WTC11 (cell line): ENCODE results near the gene KIAA1328.
"Not testable (repeated sequence)": the region's sequence is repeated elsewhere in the genome, so short reads cannot be mapped to it uniquely, and the experiment has no call there.

Experiments used
- CTCF ChIP-seq: fragments of 200-600 bp; IDR thresholded peaks from 2 replicates; pipeline ENCODE4 v1.8.0; 2022; ENCODE audit warnings: antibody characterized with exemption
- PRDM15 ChIP-seq: sonication (generic); formaldehyde crosslinking; IDR thresholded peaks from 2 replicates; pipeline ENCODE4 v1.8.0; 2022; ENCODE audit warnings: missing genetic modification reagents
- SMAD3 ChIP-seq: sonication (generic); formaldehyde crosslinking; IDR thresholded peaks from 2 replicates; pipeline ENCODE4 v1.8.0; 2022; ENCODE audit warnings: missing genetic modification reagents, mild to moderate bottlenecking, borderline replicate concordance
- USF2 ChIP-seq: sonication (generic); formaldehyde crosslinking; IDR thresholded peaks from 2 replicates; pipeline ENCODE4 v1.8.1; 2023; ENCODE audit warnings: mild to moderate bottlenecking, missing genetic modification reagents, moderate library complexity

- not testable (repeated sequence) for TF ChIP-seq SMAD3; PRDM15 (CRISPR knock-in tag); USF2 (CRISPR knock-in tag); CTCF
Measured at GRCh38 chr18:36873826-36874225, 44.9 kb downstream of the KIAA1328 start.
